GM18517 (cell line): Measurements from ENCODE around the gene MPG.
A peak's percentile ranks its signal among the peaks of the same experiment; 100 is the strongest.

ENCODE experiments used
- ATAC-seq: cut with Tn5 transposase; IDR thresholded peaks from one replicate; pipeline ENCODE4 v1.9.1; 2021; ENCODE audit warnings: mild to moderate bottlenecking, moderate library complexity; ENCODE audit not compliant: unreplicated experiment

MPG gene

GRCh38 chr16:66309-67182, 11.5 kb upstream of the MPG start:
- no peak for ATAC-seq

GRCh38 chr16:67183-67791, 10.7 kb upstream of the MPG start:
- no peak for ATAC-seq

GRCh38 chr16:67884-68789, 9.9 kb upstream of the MPG start:
- no peak for ATAC-seq

- no peak for ATAC-seq
Observed at GRCh38 chr16:69181-69580, 8.8 kb upstream of the MPG start.

GRCh38 chr16:71210-71539, 6.8 kb upstream of the MPG start:
- no peak for ATAC-seq

GRCh38 chr16:71540-72401, 6.3 kb upstream of the MPG start:
- no peak for ATAC-seq

GRCh38 chr16:72561-73548, 5.2 kb upstream of the MPG start, which contains the start of gene RHBDF1:
Gene RHBDF1 (minus strand): TSS chr16:72631. CDS start chr16:65015, 7,616 bp downstream.
- no peak for ATAC-seq

GRCh38 chr16:74051-74746, 3.8 kb upstream of the MPG start:
- no peak for ATAC-seq

GRCh38 chr16:74747-75334, 3.2 kb upstream of the MPG start:
- ATAC-seq, result no peak

GRCh38 chr16:75580-76501, 2.2 kb upstream of the MPG start:
- ATAC-seq, result no peak

GRCh38 chr16:76535-77272, 1.3 kb upstream of the MPG start:
- ATAC-seq, result no peak

- ATAC-seq, result peak; percentile 10
Observed at GRCh38 chr16:77273-77806, 685 bp upstream of the MPG start.

- ATAC-seq, result peak; percentile 29
Observed at GRCh38 chr16:78444-79150, 572 bp downstream of the MPG start.

GRCh38 chr16:79151-80054, 1.4 kb downstream of the MPG start:
- ATAC-seq, result no peak
